ENCODE results near the gene SLC13A5. TPM values are rescaled to one million over a fixed set of nuclear protein-coding genes. Genes with fewer than 3 reads are reported as not detected.
"Not testable (repeated sequence)": the region's sequence is repeated elsewhere in the genome, so short reads cannot be mapped to it uniquely, and the experiment has no call there.

The SLC13A5 gene
- total RNA-seq, 1 donor from 2014 or later: 0.20 TPM

GRCh38 chr17:6663200-6663599, 50.0 kb downstream of the SLC13A5 start:
- not testable (repeated sequence) for DNase-seq (ENCODE audit: low read depth in 2 of 2)

GRCh38 chr17:6661464-6661848, 51.7 kb downstream of the SLC13A5 start:
- no peak for DNase-seq (ENCODE audit: low read depth in 2 of 2)

- DNase-seq (ENCODE audit: low read depth in 2 of 2): no peak
These were observed 52.2 kb downstream of the SLC13A5 start for GRCh38 chr17:6660805-6661463.

DNA sequence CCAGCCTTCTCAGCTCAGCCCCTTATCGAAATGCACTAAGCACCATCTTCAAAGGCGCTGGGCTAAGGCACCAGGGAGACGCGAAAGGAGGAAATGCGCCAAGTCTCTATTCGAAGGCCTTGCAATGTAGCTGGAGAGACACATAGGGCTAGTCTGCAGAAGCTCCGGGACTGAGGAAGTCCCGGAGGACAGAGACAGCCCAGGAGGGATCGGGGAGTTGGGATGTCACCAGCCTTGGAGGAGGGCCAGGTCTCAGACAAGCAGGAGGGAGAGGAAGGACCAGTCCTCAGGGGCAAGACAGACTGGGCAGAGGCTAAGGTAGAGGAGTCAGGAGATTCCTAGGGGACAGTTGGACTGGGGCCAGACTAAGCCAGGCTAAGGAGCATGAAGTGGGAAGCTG, 53.1 kb downstream of the SLC13A5 start:
- no peak for DNase-seq (ENCODE audit: low read depth in 2 of 2)

DNA sequence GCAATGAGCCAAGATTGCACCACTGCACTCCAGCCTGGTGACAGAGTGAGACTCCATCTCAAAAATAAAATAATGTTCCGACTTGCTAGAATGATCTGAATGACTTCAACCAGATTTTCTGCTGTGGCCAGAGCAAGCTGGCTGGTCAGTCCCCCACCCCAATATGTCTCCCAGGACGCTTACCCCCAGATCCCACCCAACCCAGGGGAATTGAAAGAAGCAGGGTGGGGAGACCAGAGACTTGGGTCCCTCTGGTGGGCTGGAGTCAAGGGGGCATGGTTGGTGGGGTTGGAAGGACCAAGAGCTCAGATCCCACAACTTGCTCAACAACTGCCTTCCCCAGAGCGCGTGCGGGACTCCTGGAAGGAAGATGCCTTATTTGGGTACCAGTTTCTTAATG, 54.8 kb downstream of the SLC13A5 start:
- not testable (repeated sequence) for DNase-seq (ENCODE audit: low read depth in 2 of 2)

DNA sequence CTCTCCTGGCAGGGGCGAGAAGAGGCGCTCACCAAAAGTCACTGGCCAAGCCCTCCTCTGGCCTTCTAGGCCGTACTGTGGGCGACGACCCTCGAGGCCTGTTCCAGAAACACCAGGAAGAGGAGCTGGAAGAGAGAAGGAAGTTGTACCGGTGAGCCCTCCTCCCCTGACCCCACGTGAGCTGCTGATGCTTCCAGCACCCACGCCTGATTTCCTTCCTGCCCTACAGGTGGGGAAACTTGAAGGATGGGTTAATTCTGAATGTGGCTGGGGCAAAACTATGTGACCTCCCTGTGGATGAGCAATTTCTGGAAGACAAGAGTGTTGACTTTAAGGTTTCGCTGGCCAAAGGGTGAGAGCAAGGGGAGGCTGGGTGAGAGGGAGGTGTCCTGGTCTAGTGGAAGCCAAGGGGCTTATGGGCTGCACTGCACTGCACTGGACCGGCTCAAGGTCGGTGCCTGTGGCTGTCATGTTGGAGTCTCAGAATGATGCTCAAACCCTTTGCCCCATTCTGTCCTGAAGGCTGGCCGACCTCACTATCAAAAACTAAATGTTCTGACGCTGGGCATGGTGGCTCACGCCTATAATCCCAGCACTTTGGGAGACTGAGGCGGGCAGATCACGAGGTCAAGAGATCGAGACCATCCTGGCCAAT, 55.4 kb downstream of the SLC13A5 start:
- no peak for DNase-seq (ENCODE audit: low read depth in 2 of 2)

- not testable (repeated sequence) for DNase-seq (ENCODE audit: low read depth in 2 of 2)
These were observed 56.2 kb downstream of the SLC13A5 start for GRCh38 chr17:6656797-6657632.

- not testable (repeated sequence) for DNase-seq (ENCODE audit: low read depth in 2 of 2)
These were observed 57.3 kb downstream of the SLC13A5 start for GRCh38 chr17:6655732-6656361.

GRCh38 chr17:6654841-6655731, 58.1 kb downstream of the SLC13A5 start:
- peak in 1 of 2 donors; percentile 7 for DNase-seq (ENCODE audit: low read depth in 2 of 2)

GRCh38 chr17:6651919-6652452, 61.2 kb downstream of the SLC13A5 start:
- peak; percentile 26 to 51 for DNase-seq (ENCODE audit: low read depth in 2 of 2)

DNA sequence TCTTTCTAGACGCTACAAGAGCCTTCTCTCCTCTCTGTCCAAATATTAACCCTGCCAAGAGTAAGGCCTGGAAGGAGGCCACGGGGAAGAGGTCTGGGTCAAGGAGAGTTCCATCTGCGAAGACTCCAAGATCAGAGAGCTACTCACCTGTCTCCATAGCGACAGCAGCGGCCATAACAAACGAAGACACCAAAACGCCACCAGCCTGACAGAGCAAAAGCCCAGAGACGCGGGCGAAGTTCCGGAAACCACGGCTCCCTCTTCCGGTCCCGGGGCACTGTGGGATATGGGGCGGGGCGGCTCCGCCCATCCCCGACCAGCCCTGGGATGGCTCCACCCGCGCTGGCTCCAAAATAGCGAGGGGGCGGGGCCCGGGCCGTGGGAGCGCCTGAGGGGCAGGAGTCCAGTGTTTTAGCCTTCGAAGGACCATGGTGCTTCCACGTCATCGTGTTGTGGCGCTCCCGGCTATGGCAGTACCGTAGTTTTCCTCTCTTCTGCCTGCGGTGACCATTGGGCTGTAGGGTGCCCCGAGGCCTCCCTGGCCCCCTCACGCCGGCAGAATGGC, 61.7 kb downstream of the SLC13A5 start, which contains the start of the genes C17orf100 and MED31:
TSS of gene C17orf100 (plus strand) at position 409 of the 565 bp plus-strand sequence. CDS start at position 561, 152 bp downstream.
TSS of gene MED31 (minus strand) at position 252 of the 565 bp plus-strand sequence. CDS start at position 175, 77 bp downstream.
- DNase-seq (ENCODE audit: low read depth in 2 of 2): peak; percentile 89 to 91

DNA sequence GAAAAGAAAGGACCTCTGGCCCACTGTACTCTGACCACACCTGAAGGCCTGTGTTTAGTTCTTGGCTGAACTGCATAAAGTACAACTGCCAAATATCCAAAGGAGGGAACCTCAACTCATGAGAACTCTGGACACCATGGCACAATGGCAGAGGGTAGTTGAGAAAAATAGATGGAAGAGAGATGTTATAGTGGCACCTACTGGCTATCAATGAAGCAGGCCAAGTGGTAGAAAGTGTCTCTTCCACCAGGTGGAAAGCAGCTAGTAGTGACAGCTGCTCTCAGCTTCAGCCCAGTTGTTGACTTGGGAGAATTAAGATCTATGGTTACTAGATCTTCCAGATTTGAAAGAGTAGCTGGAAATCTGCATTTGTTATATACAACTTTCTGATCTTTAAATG, 65.0 kb downstream of the SLC13A5 start:
- DNase-seq (ENCODE audit: low read depth in 2 of 2): peak; percentile 19 to 53

- DNase-seq (ENCODE audit: low read depth in 2 of 2): no peak
These were observed 69.6 kb downstream of the SLC13A5 start for GRCh38 chr17:6643451-6644125.

DNA sequence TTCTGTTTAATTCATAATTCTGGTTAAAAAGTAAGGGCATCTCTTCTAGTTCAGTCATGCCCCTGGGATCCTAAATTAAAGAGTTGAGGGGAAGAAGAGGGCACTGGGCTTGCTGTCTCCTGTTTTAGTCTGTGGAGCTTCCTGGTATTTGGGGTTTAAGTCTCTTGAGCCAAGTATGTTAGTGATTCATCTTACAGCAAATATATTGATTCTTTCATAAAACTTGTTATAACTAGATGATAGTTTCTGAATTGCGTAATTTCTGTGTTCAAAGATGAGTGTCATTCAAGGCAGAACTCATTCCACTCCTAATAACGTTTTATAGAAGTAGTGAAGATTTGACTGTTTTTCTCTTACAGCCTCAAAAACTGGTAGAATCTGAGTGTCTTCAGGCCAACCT, 70.6 kb downstream of the SLC13A5 start:
- no peak for DNase-seq (ENCODE audit: low read depth in 2 of 2)

DNA sequence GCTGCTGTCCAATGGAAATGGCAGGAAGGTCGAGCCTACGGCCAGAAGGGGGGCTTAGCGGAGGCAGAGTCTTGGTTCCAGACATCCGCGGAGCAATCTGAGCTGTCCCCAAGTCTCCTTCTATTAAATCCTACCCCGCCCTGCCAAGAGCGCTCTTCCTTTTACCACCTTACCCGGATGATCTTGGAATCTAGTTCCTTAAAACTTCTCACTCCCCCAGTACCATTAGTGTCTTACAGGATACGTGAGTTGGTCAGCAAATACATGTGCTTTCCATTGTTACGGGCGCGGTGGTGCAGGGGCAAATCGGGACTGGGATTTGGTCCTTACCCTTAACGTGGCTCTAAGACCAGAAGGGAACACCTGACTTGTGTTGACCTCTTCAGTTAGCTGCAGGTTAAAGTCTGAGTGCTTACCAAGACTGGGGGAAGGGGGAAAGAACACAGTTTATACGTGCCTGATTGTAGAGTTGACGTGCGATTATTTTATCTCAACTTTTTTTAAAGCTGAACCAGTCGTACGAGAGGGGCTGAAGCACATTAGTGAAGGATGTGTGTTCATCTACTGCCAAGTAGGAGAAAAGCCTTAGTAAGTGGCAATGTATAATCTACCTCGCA, 71.8 kb downstream of the SLC13A5 start:
- no peak for DNase-seq (ENCODE audit: low read depth in 2 of 2)

GRCh38 chr17:6640536-6641246, 72.5 kb downstream of the SLC13A5 start, which contains the start of the genes KIAA0753 and TXNDC17:
Gene KIAA0753, minus strand, starts transcription at chr17:6640711. Its CDS starts 5,608 bp downstream, at chr17:6635103.
Gene TXNDC17, plus strand, starts transcription at chr17:6641060. Its CDS starts 23 bp downstream, at chr17:6641083.
- peak; percentile 94 for DNase-seq (ENCODE audit: low read depth in 2 of 2)

- DNase-seq (ENCODE audit: low read depth in 2 of 2): peak; percentile 29 to 55
These were observed 73.3 kb downstream of the SLC13A5 start for GRCh38 chr17:6639586-6640535.

All from lung microvascular endothelial cell (primary cell).